Measurements from ENCODE around the gene STK4.

STK4 gene

DNA sequence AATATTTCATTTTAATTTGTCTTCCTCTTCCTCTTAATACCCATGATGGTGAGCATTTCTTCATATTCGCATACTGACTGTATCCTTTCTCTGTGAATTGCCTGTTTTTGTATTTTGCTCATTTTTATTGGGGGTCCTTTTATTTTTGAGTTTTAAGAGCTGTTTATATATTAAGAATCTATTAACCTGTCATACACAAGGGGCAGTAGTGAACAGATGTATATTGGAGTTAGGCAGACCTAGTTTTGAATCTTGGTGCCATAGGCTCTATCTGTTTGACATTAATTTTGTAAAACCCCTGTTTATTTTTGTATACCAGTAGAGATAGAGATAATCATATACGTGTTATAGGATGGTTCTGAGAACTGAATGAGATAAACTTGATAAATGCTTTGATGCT is 151.7 kb downstream of the STK4 start:
- DNase-seq (ENCODE audit: extremely low spot score): no peak
- CTCF ChIA-PET: interaction anchor here (0.9 kb wide), 1 partner anchor 23 kb away, joined by 3 read pairs; no protein-coding TSS in a partner anchor
- TF ChIP-seq CTCF (IDR thresholded peaks at IDR 0.05; ENCODE audit: control extremely low read depth, extremely low read depth, low read depth, missing control alignments): no peak
- POLR2A ChIA-PET: no interaction called here

- no peak for TF ChIP-seq CTCF (IDR thresholded peaks at IDR 0.05; ENCODE audit: control extremely low read depth, extremely low read depth, low read depth, missing control alignments)
- ChIA-PET CTCF (interaction anchor here (0.8 to 2.2 kb wide), 4 partner anchors 9 to 26 kb away, joined by 3 to 14 read pairs (median 4); no protein-coding TSS in a partner anchor), POLR2A (no interaction called here)
- no peak for DNase-seq (ENCODE audit: extremely low spot score)
These were observed 153.4 kb downstream of the STK4 start for GRCh38 chr20:45119556-45120266.

DNA sequence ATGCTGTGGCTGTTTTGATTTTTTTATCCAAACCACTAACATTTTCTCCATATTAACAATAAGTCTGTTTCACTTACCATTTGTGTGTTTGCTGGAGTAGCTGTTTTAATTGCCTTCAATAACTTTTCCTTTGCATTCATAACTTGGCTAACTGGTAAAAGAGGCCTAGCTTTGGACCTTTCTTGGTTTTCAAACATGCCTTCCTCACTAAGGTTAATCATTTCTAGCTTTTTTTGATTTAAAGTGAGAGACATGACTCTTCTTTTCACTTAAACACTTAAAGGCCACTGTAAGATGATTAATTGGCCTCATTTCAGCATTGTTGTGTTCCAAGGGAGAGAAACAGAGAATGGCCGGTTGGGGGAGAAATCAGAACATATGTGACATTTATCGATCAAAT is 155.1 kb downstream of the STK4 start:
- POLR2A ChIA-PET: no interaction called here
- DNase-seq (ENCODE audit: extremely low spot score): no peak
- TF ChIP-seq CTCF (IDR thresholded peaks at IDR 0.05; ENCODE audit: control extremely low read depth, extremely low read depth, low read depth, missing control alignments): no peak
- CTCF ChIA-PET: interaction anchor here (1.2 to 2.2 kb wide), 4 partner anchors 11 to 25 kb away, joined by 3 to 14 read pairs (median 4); no protein-coding TSS in a partner anchor

DNA sequence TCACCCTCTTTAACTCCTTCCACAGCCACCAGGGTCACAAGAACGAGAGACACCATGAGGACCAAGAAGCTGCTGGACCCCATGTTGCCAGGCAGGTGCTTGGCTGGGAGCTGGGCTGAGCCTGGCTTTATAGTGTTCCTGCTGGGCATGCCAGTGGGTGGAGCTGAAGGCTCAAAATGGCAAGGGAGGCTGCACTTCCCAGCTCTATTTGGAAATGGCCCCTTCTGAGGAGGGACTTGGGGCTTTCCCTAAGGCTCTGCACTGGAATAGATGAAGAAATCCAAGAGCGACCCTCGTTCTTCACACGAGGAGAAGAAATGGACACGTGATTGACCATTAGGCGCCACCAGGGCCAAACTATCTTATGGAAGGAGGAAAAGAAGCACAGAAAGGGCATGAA is 158.1 kb downstream of the STK4 start, which contains the start of gene WFDC12:
Gene WFDC12 (minus strand): TSS at position 101 of the 400 bp plus-strand sequence. CDS start 18 bp downstream, at position 83.
- TF ChIP-seq CTCF (IDR thresholded peaks at IDR 0.05; ENCODE audit: control extremely low read depth, extremely low read depth, low read depth, missing control alignments): no peak
- DNase-seq (ENCODE audit: extremely low spot score): no peak
- ChIA-PET CTCF (interaction anchor here (0.9 to 3.1 kb wide), 2 partner anchors 12 to 28 kb away, joined by 4 to 15 read pairs; no protein-coding TSS in a partner anchor), POLR2A (no interaction called here)

DNA sequence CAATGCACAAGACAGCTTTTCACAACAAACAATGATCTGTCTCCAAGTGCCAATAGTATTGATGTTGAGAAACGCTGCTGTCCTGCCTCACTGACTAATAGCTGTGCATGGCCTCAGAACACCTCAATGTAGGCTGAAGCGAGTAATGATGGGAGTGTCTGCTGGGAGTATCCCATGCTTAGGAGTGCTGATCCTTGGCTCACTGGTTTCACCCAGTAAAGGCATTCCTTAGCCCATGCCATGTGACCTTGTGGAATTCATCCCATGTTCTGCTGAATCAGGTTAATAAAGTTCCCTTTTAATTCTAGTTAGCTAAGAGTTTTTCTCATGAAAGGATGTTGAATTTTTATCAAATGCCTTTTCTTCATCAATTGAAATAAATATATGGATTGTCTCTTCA is 161.8 kb downstream of the STK4 start:
- CTCF ChIA-PET: interaction anchor here (1.1 to 1.7 kb wide), 3 partner anchors 8 to 18 kb away, joined by 3 to 4 read pairs (median 3); no protein-coding TSS in a partner anchor
- POLR2A ChIA-PET: no interaction called here
- TF ChIP-seq CTCF (IDR thresholded peaks at IDR 0.05; ENCODE audit: control extremely low read depth, extremely low read depth, low read depth, missing control alignments): no peak
- DNase-seq (ENCODE audit: extremely low spot score): no peak

Data from GM10248 (cell line).